DMS 273 treated with DMSO at 0.1 percent for 48 hours (cell line): ENCODE measurements around the gene MAN1A2.
A peak's percentile ranks its signal among the peaks of the same experiment; 100 is the strongest.

Experiments used
- DNase-seq: peaks from one replicate; lab custom pipeline; 2025; lab: John Stamatoyannopoulos, UW

Gene MAN1A2

GRCh38 chr1:117359561-117360289, 7.5 kb upstream of the MAN1A2 start:
- DNase-seq: no peak

GRCh38 chr1:117362986-117363385, 4.3 kb upstream of the MAN1A2 start:
- DNase-seq: no peak

- no peak for DNase-seq
Observed at GRCh38 chr1:117363571-117364048, 3.6 kb upstream of the MAN1A2 start.

GRCh38 chr1:117364240-117364639, 3.0 kb upstream of the MAN1A2 start:
- no peak for DNase-seq

GRCh38 chr1:117365350-117366176, 1.7 kb upstream of the MAN1A2 start:
- DNase-seq: no peak

GRCh38 chr1:117366177-117367045, 838 bp upstream of the MAN1A2 start:
- DNase-seq: no peak

- DNase-seq: peak; percentile 36
Observed at GRCh38 chr1:117368116-117369108, 1.2 kb downstream of the MAN1A2 start.

- DNase-seq: peak; percentile 12
Observed at GRCh38 chr1:117370071-117370470, 2.8 kb downstream of the MAN1A2 start.

- DNase-seq: no peak
Observed at GRCh38 chr1:117370509-117370908, 3.3 kb downstream of the MAN1A2 start.

GRCh38 chr1:117371441-117372151, 4.3 kb downstream of the MAN1A2 start:
- no peak for DNase-seq

- no peak for DNase-seq
Observed at GRCh38 chr1:117372863-117373412, 5.7 kb downstream of the MAN1A2 start.

GRCh38 chr1:117373932-117374331, 6.7 kb downstream of the MAN1A2 start:
- DNase-seq: no peak

- no peak for DNase-seq
Observed at GRCh38 chr1:117375327-117375726, 8.1 kb downstream of the MAN1A2 start.

- DNase-seq: no peak
Observed at GRCh38 chr1:117387060-117387633, 19.9 kb downstream of the MAN1A2 start.

- no peak for DNase-seq
Observed at GRCh38 chr1:117388328-117388727, 21.1 kb downstream of the MAN1A2 start.

GRCh38 chr1:117389284-117389683, 22.0 kb downstream of the MAN1A2 start:
- no peak for DNase-seq

GRCh38 chr1:117389779-117390178, 22.5 kb downstream of the MAN1A2 start:
- DNase-seq: no peak

- DNase-seq: no peak
Observed at GRCh38 chr1:117392771-117393170, 25.5 kb downstream of the MAN1A2 start.

- DNase-seq: no peak
Observed at GRCh38 chr1:117396074-117396473, 28.8 kb downstream of the MAN1A2 start.

- no peak for DNase-seq
Observed at GRCh38 chr1:117396636-117397035, 29.4 kb downstream of the MAN1A2 start.
